Calu3 (cell line): ENCODE measurements around the gene CD209. TPM values are rescaled to one million over a fixed set of nuclear protein-coding genes. Genes with fewer than 3 reads are reported as not detected.

Experiments
- BruUV-seq: library from RNA; stranded (reverse); fragments of 400-500 nt; replicated peaks from 2 replicates; lab custom pipeline; 2021; lab: Mats Ljungman, UMichigan
- CTCF ChIA-PET: fragments of 300-600 bp; sonication (Branson Sonifier 250); formaldehyde crosslinking; loops from one replicate; lab custom pipeline; 2022; ENCODE audit warnings: antibody characterized with exemption; lab: Charles Lee
- DNase-seq: peaks from one replicate; pipeline ENCODE4 v3.0.0; 2022
- H3K27ac Mint-ChIP-seq: one replicate; pipeline ENCODE4 v1.8.0; 2022; ENCODE audit warnings: mixed read lengths; ENCODE audit not compliant: unreplicated experiment
- H3K27me3 Mint-ChIP-seq: one replicate; pipeline ENCODE4 v1.8.0; 2022; ENCODE audit warnings: mixed read lengths; ENCODE audit not compliant: unreplicated experiment
- H3K36me3 Mint-ChIP-seq: one replicate; pipeline ENCODE4 v1.8.0; 2022; ENCODE audit warnings: mild to moderate bottlenecking, moderate library complexity, mixed read lengths; ENCODE audit not compliant: insufficient read depth, unreplicated experiment
- H3K4me1 Mint-ChIP-seq: one replicate; pipeline ENCODE4 v1.8.0; 2022; ENCODE audit warnings: mild to moderate bottlenecking, low read depth, mixed read lengths; ENCODE audit not compliant: unreplicated experiment
- H3K4me3 Mint-ChIP-seq: one replicate; pipeline ENCODE4 v1.8.0; 2022; ENCODE audit warnings: mild to moderate bottlenecking, low read depth, moderate library complexity, mixed read lengths; ENCODE audit not compliant: unreplicated experiment
- H3K9me3 Mint-ChIP-seq: one replicate; pipeline ENCODE4 v1.8.0; 2022; ENCODE audit warnings: low read depth, mixed read lengths; ENCODE audit not compliant: unreplicated experiment
- CTCF ChIP-seq: fragments of 200-600 bp; IDR thresholded peaks from one replicate; pipeline ENCODE4 v1.8.0; 2022; ENCODE audit warnings: antibody characterized with exemption; ENCODE audit not compliant: unreplicated experiment
- intact Hi-C: fragments of 100-400 bp; cut with micrococcal nuclease; formaldehyde crosslinking; loops from one replicate; pipeline ENCODE4 v1.10.0; 2022; ENCODE audit not compliant: unreplicated experiment
- total RNA-seq: library from RNA; stranded (reverse); gene quantifications from 2 replicates; pipeline ENCODE4 v1.2.3, GENCODE V29; 2022

Gene CD209
- total RNA-seq, 1 experiment from 2014 or later = not detected

GRCh38 chr19:7701654-7702457 is 45.5 kb downstream of the CD209 start, which contains the start of gene FCER2:
FCER2 (minus strand) TSS chr19:7702131; CDS start chr19:7699760, 2,371 bp downstream.
- intact Hi-C loops = no loop called here
- no peak for TF ChIP-seq CTCF
- Mint-ChIP-seq H3K9me3 (no peaks in the 10 kb centered on the region), H3K27ac (no peak within 1 kb of the TSS), H3K36me3 (no peaks in the 10 kb centered on the region), H3K4me3 (no peak within 1 kb of the TSS), H3K4me1 (no peaks in the 10 kb centered on the region), H3K27me3 (peaks cover 81% of the 10 kb centered on the region)
- CTCF ChIA-PET = no interaction called here
- no peak for DNase-seq
- BruUV-seq = no TSS peak

- Mint-ChIP-seq H3K4me1 (no peaks in the 10 kb centered on the region), H3K9me3 (no peaks in the 10 kb centered on the region), H3K36me3 (no peaks in the 10 kb centered on the region), H3K4me3 (no peak overlapping the region), H3K27ac (no peak overlapping the region), H3K27me3 (peaks cover 81% of the 10 kb centered on the region)
- intact Hi-C loops = no loop called here
- CTCF ChIA-PET = no interaction called here
- TF ChIP-seq CTCF = no peak
- BruUV-seq = no TSS peak
- no peak for DNase-seq
Observed at GRCh38 chr19:7701049-7701653, 46.2 kb downstream of the CD209 start.

GRCh38 chr19:7699417-7700401 is 47.6 kb downstream of the CD209 start:
- no peak overlapping the region for H3K4me3 Mint-ChIP-seq
- no peaks in the 10 kb centered on the region for H3K36me3 Mint-ChIP-seq
- H3K4me1 Mint-ChIP-seq = no peaks in the 10 kb centered on the region
- H3K27ac Mint-ChIP-seq = no peak overlapping the region
- CTCF ChIA-PET = no interaction called here
- intact Hi-C loops = no loop called here
- DNase-seq = no peak
- BruUV-seq = no TSS peak
- peaks cover 71% of the 10 kb centered on the region for H3K27me3 Mint-ChIP-seq
- no peaks in the 10 kb centered on the region for H3K9me3 Mint-ChIP-seq
- TF ChIP-seq CTCF = no peak

- intact Hi-C loops = no loop called here
- peaks cover 66% of the 10 kb centered on the region for H3K27me3 Mint-ChIP-seq
- BruUV-seq = no TSS peak
- TF ChIP-seq CTCF = no peak
- no peak overlapping the region for H3K4me3 Mint-ChIP-seq
- no peaks in the 10 kb centered on the region for H3K36me3 Mint-ChIP-seq
- no peaks in the 10 kb centered on the region for H3K9me3 Mint-ChIP-seq
- CTCF ChIA-PET = no interaction called here
- no peaks in the 10 kb centered on the region for H3K4me1 Mint-ChIP-seq
- DNase-seq = no peak
- H3K27ac Mint-ChIP-seq = no peak overlapping the region
Observed at GRCh38 chr19:7699003-7699402, 48.3 kb downstream of the CD209 start.
